NCI-H2107 treated with DMSO at 0.1 percent for 48 hours (cell line): ENCODE measurements around the gene FAM20C.

Experiments used
- DNase-seq: peaks from one replicate; lab custom pipeline; 2025; ENCODE audit not compliant: unreplicated experiment; lab: John Stamatoyannopoulos, UW

The FAM20C gene

GRCh38 chr7:266851-267840, 74.8 kb downstream of the FAM20C start:
- DNase-seq: no peak

- no peak for DNase-seq
Measured at GRCh38 chr7:268991-269390, 76.6 kb downstream of the FAM20C start.

GRCh38 chr7:269721-270120, 77.3 kb downstream of the FAM20C start:
- no peak for DNase-seq

GRCh38 chr7:270351-270983, 78.1 kb downstream of the FAM20C start:
- no peak for DNase-seq

GRCh38 chr7:271266-272107, 79.1 kb downstream of the FAM20C start:
- no peak for DNase-seq

- DNase-seq: no peak
Measured at GRCh38 chr7:272108-272615, 79.8 kb downstream of the FAM20C start.

GRCh38 chr7:272631-273030, 80.3 kb downstream of the FAM20C start:
- no peak for DNase-seq

- no peak for DNase-seq
Measured at GRCh38 chr7:273327-273726, 81.0 kb downstream of the FAM20C start.

- DNase-seq: no peak
Measured at GRCh38 chr7:274266-274665, 81.9 kb downstream of the FAM20C start.

- no peak for DNase-seq
Measured at GRCh38 chr7:276230-276835, 84.0 kb downstream of the FAM20C start.

- no peak for DNase-seq
Measured at GRCh38 chr7:277228-277627, 84.9 kb downstream of the FAM20C start.

- no peak for DNase-seq
Measured at GRCh38 chr7:278081-278480, 85.7 kb downstream of the FAM20C start.

GRCh38 chr7:279821-280220, 87.5 kb downstream of the FAM20C start:
- DNase-seq: no peak

- DNase-seq: no peak
Measured at GRCh38 chr7:280461-280860, 88.1 kb downstream of the FAM20C start.

- no peak for DNase-seq
Measured at GRCh38 chr7:281637-282036, 89.3 kb downstream of the FAM20C start.

- no peak for DNase-seq
Measured at GRCh38 chr7:282621-283020, 90.2 kb downstream of the FAM20C start.

- DNase-seq: no peak
Measured at GRCh38 chr7:284762-285722, 92.7 kb downstream of the FAM20C start.

GRCh38 chr7:285731-286130, 93.4 kb downstream of the FAM20C start:
- no peak for DNase-seq

- DNase-seq: no peak
Measured at GRCh38 chr7:286266-286665, 93.9 kb downstream of the FAM20C start.

GRCh38 chr7:288671-289101, 96.3 kb downstream of the FAM20C start:
- DNase-seq: no peak
